HL-60 (cell line): ENCODE measurements around the gene SNRNP40.

Source experiments
- CTCF ChIP-seq: IDR thresholded peaks from one replicate; pipeline ENCODE4 v1.5.1; 2011; ENCODE audit warnings: low read length, control low read depth, inconsistent platforms; ENCODE audit not compliant: insufficient read depth
- REST ChIP-seq: IDR thresholded peaks from 2 replicates; pipeline ENCODE4 v1.6.1; 2012; ENCODE audit warnings: low read depth; ENCODE audit not compliant: insufficient replicate concordance

- TF ChIP-seq CTCF (no peak), REST (no peak)
Observed at GRCh38 chr1:31297277-31298247, 974 bp upstream of the SNRNP40 start.
